SK-N-MC (cell line): ENCODE results near the gene RPL3.

Source experiments
- EZH2 ChIP-seq: fragments of 200-600 bp; sonication (generic); IDR thresholded peaks from one replicate; pipeline ENCODE4 v1.6.1; 2017; ENCODE audit warnings: antibody characterized with exemption
- FOXP2 ChIP-seq: optimal IDR thresholded peaks from 2 replicates; pipeline ENCODE3; 2011; ENCODE audit warnings: mild to moderate bottlenecking, moderate library complexity; ENCODE audit not compliant: insufficient read depth; ENCODE audit errors: extremely low read length, control extremely low read depth
- POLR2AphosphoS5 ChIP-seq: IDR thresholded peaks from 2 replicates; pipeline ENCODE4 v1.6.1; 2012; ENCODE audit warnings: mild to moderate bottlenecking, low read depth, low read length, borderline replicate concordance

GRCh38 chr22:39363751-39364515 lies 44.5 kb upstream of the RPL3 start:
- no peak for TF ChIP-seq EZH2
- no peak for TF ChIP-seq POLR2AphosphoS5
- no peak for TF ChIP-seq FOXP2
